Mesendoderm (in vitro differentiated cells): ENCODE results near the gene AGBL3.
"Not testable (repeated sequence)": the region's sequence is repeated elsewhere in the genome, so short reads cannot be mapped to it uniquely, and the experiment has no call there.

Source experiments
- DNase-seq: peaks from one replicate; pipeline ENCODE4 v3.0.0; 2013
- H2AK5ac ChIP-seq: 2 replicates; pipeline ENCODE4 v1.6.1; 2013; ENCODE audit warnings: low read length, inconsistent platforms
- H2BK120ac ChIP-seq: 2 replicates; pipeline ENCODE4 v1.6.1; 2013; ENCODE audit warnings: low read depth, mild to moderate bottlenecking, low read length, moderate library complexity, mixed read lengths
- H2BK15ac ChIP-seq: replicated peaks from 2 replicates; pipeline ENCODE4 v1.6.1; 2013; ENCODE audit warnings: low read depth, mild to moderate bottlenecking, moderate library complexity
- H2BK5ac ChIP-seq: 2 replicates; pipeline ENCODE4 v1.6.1; 2013; ENCODE audit warnings: low read length, inconsistent platforms
- H3K18ac ChIP-seq: 2 replicates; pipeline ENCODE4 v1.6.1; 2013; ENCODE audit warnings: mild to moderate bottlenecking, low read length, mixed read lengths
- H3K23ac ChIP-seq: one replicate; pipeline ENCODE4 v1.6.1; 2013; ENCODE audit warnings: low read length
- H3K27ac ChIP-seq: 2 replicates; pipeline ENCODE4 v1.5.1; 2013; ENCODE audit warnings: low read depth, mild to moderate bottlenecking, inconsistent platforms, low read length, moderate library complexity
- H3K27me3 ChIP-seq: 2 replicates; pipeline ENCODE4 v1.6.1; 2013; ENCODE audit warnings: low read length, control low read depth, mild to moderate bottlenecking, inconsistent platforms; ENCODE audit not compliant: insufficient read depth, poor library complexity
- H3K36me3 ChIP-seq: 2 replicates; pipeline ENCODE4 v1.6.1; 2013; ENCODE audit warnings: low read length, inconsistent platforms; ENCODE audit not compliant: control insufficient read depth, insufficient read depth
- H3K4ac ChIP-seq: one replicate; pipeline ENCODE4 v1.6.1; 2013; ENCODE audit warnings: low read depth, mild to moderate bottlenecking, low read length, moderate library complexity
- H3K4me1 ChIP-seq: 2 replicates; pipeline ENCODE4 v1.6.1; 2013; ENCODE audit warnings: low read depth, low read length, inconsistent platforms; ENCODE audit not compliant: control insufficient read depth
- H3K4me2 ChIP-seq: 2 replicates; pipeline ENCODE4 v1.6.1; 2013; ENCODE audit warnings: low read length
- H3K4me3 ChIP-seq: 2 replicates; pipeline ENCODE4 v1.5.1; 2013; ENCODE audit warnings: mild to moderate bottlenecking, low read length
- H3K56ac ChIP-seq: one replicate; pipeline ENCODE4 v1.6.1; 2013; ENCODE audit warnings: low read length
- H3K79me1 ChIP-seq: 2 replicates; pipeline ENCODE4 v1.6.1; 2013; ENCODE audit warnings: low read length, inconsistent platforms
- H3K79me2 ChIP-seq: 2 replicates; pipeline ENCODE4 v1.6.1; 2013; ENCODE audit warnings: mild to moderate bottlenecking, low read length; ENCODE audit not compliant: control insufficient read depth, insufficient read depth
- H3K9ac ChIP-seq: 2 replicates; pipeline ENCODE4 v1.6.1; 2013; ENCODE audit warnings: low read length, inconsistent platforms
- H4K5ac ChIP-seq: one replicate; pipeline ENCODE4 v1.6.1; 2013; ENCODE audit warnings: low read length
- H4K8ac ChIP-seq: one replicate; pipeline ENCODE4 v1.6.1; 2013; ENCODE audit warnings: low read depth, mild to moderate bottlenecking, control low read depth, low read length, moderate library complexity
- WGBS: extraction: QIAGEN DNeasy Blood & Tissue Kit; methylation state at CpG from one replicate; pipeline ENCODE4 v1.1.7; 2013; ENCODE audit warnings: low lambda C conversion rate, missing lambda C conversion rate; ENCODE audit not compliant: insufficient coverage; ENCODE audit errors: extremely low coverage; 5-methylcytosine and 5-hydroxymethylcytosine counted together

The AGBL3 gene

DNA sequence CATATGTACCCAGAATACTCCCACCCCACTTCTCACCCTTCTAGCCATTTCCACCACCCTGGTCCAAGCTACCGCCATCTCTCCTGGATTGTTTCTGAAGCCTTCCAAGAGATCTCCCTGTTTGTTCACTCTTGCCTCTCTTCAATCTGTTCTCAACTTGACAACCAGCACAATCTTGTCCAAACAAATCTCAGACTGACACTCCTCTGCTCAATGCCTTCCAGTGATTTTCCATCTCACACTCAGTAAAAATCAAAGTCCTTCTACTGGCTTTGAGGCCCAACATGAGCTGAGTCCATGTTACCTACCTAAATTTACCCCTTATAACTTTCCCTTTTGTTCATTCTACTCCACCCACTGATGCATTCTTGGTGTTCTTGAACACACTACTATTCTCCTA is 128.3 kb downstream of the AGBL3 start:
- Histone ChIP-seq H3K79me2 (no peaks in the 10 kb centered on the region), H4K5ac (no peak overlapping the region)

DNA sequence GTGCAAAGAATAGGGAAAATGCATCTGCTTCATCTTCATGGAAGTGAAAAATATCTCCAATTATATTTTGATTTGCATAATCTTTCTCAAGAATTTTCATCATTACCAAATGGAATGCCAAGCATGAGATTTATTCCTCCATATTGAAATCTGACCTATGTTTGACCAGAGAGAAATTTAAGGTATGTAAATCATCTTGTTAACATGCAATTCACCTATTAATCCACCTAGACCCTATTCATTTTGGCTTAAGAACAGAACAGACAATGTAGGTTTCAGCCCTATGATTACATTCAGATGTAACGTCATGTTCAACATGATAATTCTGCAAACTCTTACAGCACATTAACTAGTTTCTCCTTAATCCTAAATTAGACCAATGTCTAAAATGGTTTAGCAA is 130.8 kb downstream of the AGBL3 start:
- H3K56ac ChIP-seq = no peak overlapping the region
- H3K79me1 ChIP-seq = no peaks in the 10 kb centered on the region
- no peak overlapping the region for H3K18ac ChIP-seq
- no peak overlapping the region for H2BK15ac ChIP-seq
- H2BK120ac ChIP-seq = no peak overlapping the region
- no peak overlapping the region for H2AK5ac ChIP-seq
- WGBS = no CpG with 5 or more reads among the region's 1 CpG
- no peaks in the 10 kb centered on the region for H3K4me1 ChIP-seq
- no peak overlapping the region for H3K23ac ChIP-seq
- H2BK5ac ChIP-seq = no peak overlapping the region
- no peaks in the 10 kb centered on the region for H3K36me3 ChIP-seq
- H3K79me2 ChIP-seq = no peaks in the 10 kb centered on the region
- no peak overlapping the region for H3K4me3 ChIP-seq
- H3K4ac ChIP-seq = no peak overlapping the region
- H3K27ac ChIP-seq = no peak overlapping the region
- no peak overlapping the region for H4K5ac ChIP-seq
- H3K27me3 ChIP-seq = no peaks in the 10 kb centered on the region
- no peak overlapping the region for H4K8ac ChIP-seq
- no peak overlapping the region for H3K4me2 ChIP-seq
- H3K9ac ChIP-seq = no peak overlapping the region
- DNase-seq = no peak

More for the DNA sequence above, 128.3 kb downstream of the AGBL3 start:
- DNase-seq = no peak
- Histone ChIP-seq H4K8ac (no peak overlapping the region), H3K56ac (no peak overlapping the region), H3K79me1 (no peaks in the 10 kb centered on the region), H3K27me3 (no peaks in the 10 kb centered on the region), H2BK120ac (no peak overlapping the region), H2AK5ac (no peak overlapping the region), H3K4ac (no peak overlapping the region), H3K9ac (no peak overlapping the region), H3K23ac (no peak overlapping the region), H2BK5ac (no peak overlapping the region), H3K4me3 (no peak overlapping the region), H3K4me2 (no peak overlapping the region), H3K27ac (no peak overlapping the region), H2BK15ac (no peak overlapping the region), H3K36me3 (no peaks in the 10 kb centered on the region), H3K4me1 (no peaks in the 10 kb centered on the region), H3K18ac (no peak overlapping the region)
- WGBS = no CpG with 5 or more reads among the region's 1 CpG

DNA sequence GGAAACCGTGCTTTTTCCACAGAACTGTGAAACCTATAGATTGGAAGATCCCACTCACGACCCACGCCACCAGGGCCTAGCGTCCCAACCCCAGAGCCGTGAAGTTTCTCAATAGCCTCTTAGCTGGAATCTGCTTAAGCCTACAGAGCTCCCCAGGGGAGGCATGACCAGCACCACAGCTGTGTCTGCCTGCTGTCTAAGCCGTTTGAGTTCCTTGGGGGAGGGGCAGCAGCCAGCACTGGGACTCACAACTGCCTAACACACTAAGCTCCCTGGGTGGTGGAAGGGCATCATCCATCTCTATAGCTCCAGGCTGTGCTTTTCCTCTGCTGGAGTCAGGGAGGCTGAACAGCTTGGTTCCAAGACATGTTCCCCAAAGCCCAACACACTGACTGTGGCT is 135.6 kb downstream of the AGBL3 start:
- peak; percentile 16 for DNase-seq

DNA sequence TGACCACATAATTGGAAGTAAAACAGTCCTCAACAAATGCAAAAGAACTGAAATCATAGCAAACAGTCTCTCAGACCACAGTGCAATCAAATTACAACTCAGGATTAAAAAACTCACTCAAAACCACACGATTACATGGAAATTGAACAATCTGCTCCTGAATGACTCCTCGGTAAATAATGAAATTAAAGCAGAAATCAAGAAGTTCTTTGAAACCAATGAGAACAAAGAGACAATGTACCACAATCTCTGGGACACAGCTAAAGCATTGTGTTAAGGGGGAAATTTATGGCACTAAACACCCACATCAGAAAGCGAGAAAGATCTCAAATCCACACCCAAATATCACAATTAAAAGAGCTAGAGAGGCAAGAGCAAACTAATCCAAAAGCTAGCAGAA is 138.3 kb downstream of the AGBL3 start:
- H3K27me3 ChIP-seq, H2AK5ac ChIP-seq, H3K56ac ChIP-seq, H3K4me3 ChIP-seq, H4K5ac ChIP-seq, H2BK5ac ChIP-seq, H3K4me1 ChIP-seq, H3K4ac ChIP-seq, DNase-seq, H2BK120ac ChIP-seq, H3K4me2 ChIP-seq, H3K18ac ChIP-seq, H3K36me3 ChIP-seq, H4K8ac ChIP-seq, H3K23ac ChIP-seq, H2BK15ac ChIP-seq, H3K79me2 ChIP-seq, H3K27ac ChIP-seq, H3K79me1 ChIP-seq, H3K9ac ChIP-seq: not testable (repeated sequence)
- no CpG with 5 or more reads among the region's 3 CpGs for WGBS

More for the DNA sequence above, 135.6 kb downstream of the AGBL3 start:
- Histone ChIP-seq H4K5ac (no peak overlapping the region), H3K4me2 (no peak overlapping the region), H3K36me3 (no peaks in the 10 kb centered on the region), H3K27me3 (no peaks in the 10 kb centered on the region), H3K18ac (no peak overlapping the region), H3K9ac (no peak overlapping the region), H3K27ac (no peak overlapping the region), H3K23ac (no peak overlapping the region), H3K79me1 (no peaks in the 10 kb centered on the region), H3K79me2 (no peaks in the 10 kb centered on the region), H3K4ac (no peak overlapping the region), H4K8ac (no peak overlapping the region), H2AK5ac (no peak overlapping the region), H2BK15ac (no peak overlapping the region), H2BK5ac (no peak overlapping the region), H2BK120ac (no peak overlapping the region), H3K4me1 (no peaks in the 10 kb centered on the region), H3K56ac (no peak overlapping the region), H3K4me3 (no peak overlapping the region)
- no CpG with 5 or more reads among the region's 6 CpGs for WGBS

DNA sequence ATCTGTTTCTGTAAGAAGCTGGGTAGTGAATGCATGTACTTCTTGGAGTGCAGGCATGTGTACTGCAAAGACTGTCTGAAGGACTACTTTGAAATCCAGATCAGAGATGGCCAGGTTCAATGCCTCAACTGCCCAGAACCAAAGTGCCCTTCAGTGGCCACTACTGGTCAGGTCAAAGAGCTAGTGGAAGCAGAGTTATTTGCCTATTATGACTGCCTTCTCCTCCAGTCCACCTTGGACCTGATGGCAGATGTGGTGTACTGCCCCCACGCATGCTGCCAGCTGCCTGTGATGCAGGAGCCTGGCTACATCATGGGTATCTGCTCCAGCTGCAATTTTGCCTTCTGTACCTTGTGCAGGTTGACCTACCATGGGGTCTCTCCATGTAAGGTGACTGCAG is 142.6 kb downstream of the AGBL3 start:
- H3K18ac ChIP-seq = no peak overlapping the region
- no peak overlapping the region for H3K4me2 ChIP-seq
- H3K79me1 ChIP-seq = no peaks in the 10 kb centered on the region
- no peaks in the 10 kb centered on the region for H3K27me3 ChIP-seq
- WGBS = no CpG with 5 or more reads among the region's 1 CpG
- no peaks in the 10 kb centered on the region for H3K36me3 ChIP-seq
- H4K8ac ChIP-seq = no peak overlapping the region
- H2BK15ac ChIP-seq = no peak overlapping the region
- H3K56ac ChIP-seq = no peak overlapping the region
- no peak for DNase-seq
- no peak overlapping the region for H2BK5ac ChIP-seq
- no peak overlapping the region for H2BK120ac ChIP-seq
- no peak overlapping the region for H3K9ac ChIP-seq
- no peak overlapping the region for H2AK5ac ChIP-seq
- H4K5ac ChIP-seq = no peak overlapping the region
- no peak overlapping the region for H3K23ac ChIP-seq
- no peaks in the 10 kb centered on the region for H3K79me2 ChIP-seq
- H3K4me1 ChIP-seq = no peaks in the 10 kb centered on the region
- H3K4me3 ChIP-seq = no peak overlapping the region
- no peak overlapping the region for H3K4ac ChIP-seq
- H3K27ac ChIP-seq = no peak overlapping the region

DNA sequence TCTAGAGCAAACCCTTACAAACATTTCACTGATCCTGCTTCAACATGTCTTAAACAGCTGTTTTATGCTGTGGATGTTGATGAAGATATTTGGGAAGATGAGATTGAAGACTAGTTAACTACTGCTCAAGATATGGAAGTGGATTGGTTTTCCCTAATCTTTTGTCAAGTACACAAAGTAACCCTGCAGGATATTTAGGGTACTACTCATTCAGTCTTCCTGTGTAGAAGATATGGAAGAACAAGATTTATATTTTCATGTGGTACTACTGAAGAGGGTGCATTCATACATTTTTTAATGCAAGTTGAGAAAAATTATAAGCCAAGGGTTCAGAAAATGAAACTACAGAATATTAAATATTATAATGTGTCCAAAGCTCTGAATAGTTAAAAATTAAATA is 143.3 kb downstream of the AGBL3 start:
- no peaks in the 10 kb centered on the region for H3K79me2 ChIP-seq
- H3K36me3 ChIP-seq = no peaks in the 10 kb centered on the region
- H3K79me1 ChIP-seq = no peaks in the 10 kb centered on the region
- no peak overlapping the region for H3K4ac ChIP-seq
- no peak overlapping the region for H3K27ac ChIP-seq
- H3K18ac ChIP-seq = no peak overlapping the region
- H2BK15ac ChIP-seq = no peak overlapping the region
- H4K5ac ChIP-seq = no peak overlapping the region
- no peaks in the 10 kb centered on the region for H3K27me3 ChIP-seq
- H3K4me2 ChIP-seq = no peak overlapping the region
- H3K4me1 ChIP-seq = no peaks in the 10 kb centered on the region
- no peak overlapping the region for H3K23ac ChIP-seq
- no peak overlapping the region for H2AK5ac ChIP-seq
- no peak overlapping the region for H4K8ac ChIP-seq
- no peak overlapping the region for H2BK120ac ChIP-seq
- no peak overlapping the region for H3K4me3 ChIP-seq
- H2BK5ac ChIP-seq = no peak overlapping the region
- no peak overlapping the region for H3K9ac ChIP-seq
- no peak overlapping the region for H3K56ac ChIP-seq
- DNase-seq = no peak
